ENCODE measurements around the gene CACNA2D2. TPM values are rescaled to one million over a fixed set of nuclear protein-coding genes. Genes with fewer than 3 reads are reported as not detected.

The CACNA2D2 gene
- total and polyA plus RNA-seq, 2 of the 8 experiments (the other 6 are each of a cell fraction or from before 2014, with no cell fraction given): 14.1 to 25.0 TPM

DNA sequence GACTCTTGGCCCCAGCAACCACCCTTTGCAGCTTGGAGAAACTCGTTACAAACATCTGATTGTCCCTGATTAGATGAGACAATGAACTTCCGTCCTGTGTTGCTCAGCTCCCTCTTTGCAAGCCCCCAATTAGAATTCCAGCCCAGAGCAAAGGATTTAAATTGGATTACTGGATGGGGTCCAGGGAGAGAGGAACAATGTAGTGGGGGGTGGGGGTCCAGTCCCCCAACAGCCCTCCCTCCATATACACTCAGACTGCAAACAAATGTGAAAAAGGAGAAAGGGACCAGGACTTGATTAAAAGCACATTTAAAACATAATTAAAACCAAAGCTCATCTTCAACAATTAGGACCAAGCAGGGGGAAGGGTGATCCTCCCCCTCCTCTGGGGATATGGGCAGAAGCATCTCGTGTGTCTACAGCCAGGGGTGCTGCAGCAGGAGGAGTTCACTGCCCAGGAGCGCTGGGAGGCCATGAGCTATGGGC, 72.4 kb downstream of the CACNA2D2 start (continued):
- TF ChIP-seq CREB1 (IDR thresholded peaks at IDR 0.05): no peak
- TF ChIP-seq JUN (IDR thresholded peaks at IDR 0.05; ENCODE audit: low read depth, low read length): no peak

Data from H1 (cell line).